ENCODE data around the gene MYRIP. TPM values are rescaled to one million over a fixed set of nuclear protein-coding genes. Genes with fewer than 3 reads are reported as not detected.

MYRIP gene
- total and polyA plus RNA-seq, 12 donors = 0.24 to 4.8 (median 1.4) TPM

DNA sequence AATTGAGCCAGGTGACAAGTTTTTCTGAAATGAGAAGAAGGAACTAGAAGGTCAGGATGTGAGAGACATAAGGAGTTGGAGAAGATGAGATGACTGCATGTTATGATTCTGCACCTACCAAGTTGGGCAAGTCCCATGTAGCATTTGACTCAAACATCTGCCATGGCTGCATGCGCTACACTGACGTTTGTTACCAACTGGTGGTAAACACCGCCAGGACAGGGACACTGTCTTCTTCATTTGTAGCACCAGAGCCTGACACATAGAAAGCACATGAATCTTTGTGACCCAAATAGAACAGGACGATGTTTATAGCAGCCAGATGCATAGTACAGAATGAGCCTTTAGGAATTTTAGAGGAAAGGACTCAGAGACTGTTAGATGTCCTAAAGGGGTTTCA is 236.7 kb downstream of the MYRIP start:
- Histone ChIP-seq H3K27ac (no peak overlapping the region), H3K4me1 (replicated peaks in 1 of 2) (no peaks in the 10 kb centered on the region), H3K27me3 (no peaks in the 10 kb centered on the region), H3K4me3 (no peak overlapping the region), H3K36me3 (replicated peaks in 1 of 2) (no peaks in the 10 kb centered on the region), H3K9me3 (replicated peaks in 1 of 3) (no peaks in the 10 kb centered on the region)
- intact Hi-C loops (cut with DNase I) = no loop called here
- no peak for DNase-seq
- WGBS, 4 donors = 87 to 94% (median 92%) methylated on average over 4 of the region's 4 CpGs
- TF ChIP-seq, protein P1, sequence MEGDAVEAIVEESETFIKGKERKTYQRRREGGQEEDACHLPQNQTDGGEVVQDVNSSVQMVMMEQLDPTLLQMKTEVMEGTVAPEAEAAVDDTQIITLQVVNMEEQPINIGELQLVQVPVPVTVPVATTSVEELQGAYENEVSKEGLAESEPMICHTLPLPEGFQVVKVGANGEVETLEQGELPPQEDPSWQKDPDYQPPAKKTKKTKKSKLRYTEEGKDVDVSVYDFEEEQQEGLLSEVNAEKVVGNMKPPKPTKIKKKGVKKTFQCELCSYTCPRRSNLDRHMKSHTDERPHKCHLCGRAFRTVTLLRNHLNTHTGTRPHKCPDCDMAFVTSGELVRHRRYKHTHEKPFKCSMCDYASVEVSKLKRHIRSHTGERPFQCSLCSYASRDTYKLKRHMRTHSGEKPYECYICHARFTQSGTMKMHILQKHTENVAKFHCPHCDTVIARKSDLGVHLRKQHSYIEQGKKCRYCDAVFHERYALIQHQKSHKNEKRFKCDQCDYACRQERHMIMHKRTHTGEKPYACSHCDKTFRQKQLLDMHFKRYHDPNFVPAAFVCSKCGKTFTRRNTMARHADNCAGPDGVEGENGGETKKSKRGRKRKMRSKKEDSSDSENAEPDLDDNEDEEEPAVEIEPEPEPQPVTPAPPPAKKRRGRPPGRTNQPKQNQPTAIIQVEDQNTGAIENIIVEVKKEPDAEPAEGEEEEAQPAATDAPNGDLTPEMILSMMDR (IDR thresholded peaks at IDR 0.05) = no peak
- TF ChIP-seq POLR2A (IDR thresholded peaks at IDR 0.05) = no peak

DNA sequence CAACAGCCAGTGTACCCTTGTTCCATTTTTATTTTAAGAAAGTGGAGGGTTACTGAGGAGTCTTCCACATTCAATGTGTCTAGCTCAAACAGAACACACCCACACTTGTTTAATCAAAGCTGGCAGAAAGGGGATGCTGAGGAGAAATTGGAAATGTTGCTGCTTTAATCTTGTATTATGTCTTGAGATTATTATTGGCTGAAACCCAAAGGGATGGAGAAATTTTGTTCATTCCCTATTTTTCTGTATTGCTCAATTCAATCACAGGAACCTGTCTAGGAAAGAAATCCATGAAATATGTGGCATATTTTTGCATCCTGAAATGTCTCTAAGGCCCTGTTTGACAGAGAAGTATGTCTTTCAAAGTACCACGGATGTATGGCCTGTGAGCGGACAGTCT is 238.0 kb downstream of the MYRIP start:
- Histone ChIP-seq H3K4me1 (replicated peaks in 1 of 2) (no peaks in the 10 kb centered on the region), H3K9me3 (replicated peaks in 1 of 3) (no peaks in the 10 kb centered on the region), H3K4me3 (no peak overlapping the region), H3K27ac (no peak overlapping the region), H3K27me3 (no peaks in the 10 kb centered on the region), H3K36me3 (replicated peaks in 1 of 2) (no peaks in the 10 kb centered on the region)
- 85 to 92% (median 87%) methylated on average over 2 of the region's 2 CpGs for WGBS, 4 donors
- DNase-seq = no peak
- intact Hi-C loops (cut with DNase I) = no loop called here
- no peak for TF ChIP-seq POLR2A (IDR thresholded peaks at IDR 0.05)
- TF ChIP-seq, protein P1 (IDR thresholded peaks at IDR 0.05) = no peak

DNA sequence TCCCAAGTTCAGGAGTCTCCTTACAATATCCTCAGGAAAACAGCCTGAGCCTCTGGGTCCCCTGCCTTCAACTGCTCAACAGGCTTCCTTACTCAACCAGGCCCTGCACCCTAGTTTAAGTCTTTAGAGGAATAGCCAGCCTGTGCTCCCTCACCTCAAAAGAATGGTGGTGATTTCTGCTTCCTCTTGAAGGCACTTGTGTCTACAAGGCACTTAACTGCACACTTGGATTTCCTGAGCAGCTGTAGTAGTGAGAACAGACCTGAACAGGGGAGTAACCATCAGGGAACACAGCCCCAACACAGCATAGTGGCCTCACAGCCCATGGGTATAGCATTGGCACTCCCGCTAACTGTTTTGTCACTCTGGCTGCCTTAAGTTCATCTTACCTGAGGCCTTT is 244.3 kb downstream of the MYRIP start:
- Histone ChIP-seq H3K27me3 (no peaks in the 10 kb centered on the region), H3K4me3 (no peak overlapping the region), H3K9me3 (replicated peaks in 1 of 3) (no peaks in the 10 kb centered on the region), H3K4me1 (replicated peaks in 1 of 2) (no peaks in the 10 kb centered on the region), H3K36me3 (replicated peaks in 1 of 2) (no peaks in the 10 kb centered on the region), H3K27ac (no peak overlapping the region)
- TF ChIP-seq, protein P1 (IDR thresholded peaks at IDR 0.05) = no peak
- no peak for TF ChIP-seq POLR2A (IDR thresholded peaks at IDR 0.05)
- WGBS, 4 donors = 90 to 100% (median 93%) methylated on average over 1 of the region's 1 CpG
- no peak for DNase-seq
- intact Hi-C loops (cut with DNase I) = no loop called here

DNA sequence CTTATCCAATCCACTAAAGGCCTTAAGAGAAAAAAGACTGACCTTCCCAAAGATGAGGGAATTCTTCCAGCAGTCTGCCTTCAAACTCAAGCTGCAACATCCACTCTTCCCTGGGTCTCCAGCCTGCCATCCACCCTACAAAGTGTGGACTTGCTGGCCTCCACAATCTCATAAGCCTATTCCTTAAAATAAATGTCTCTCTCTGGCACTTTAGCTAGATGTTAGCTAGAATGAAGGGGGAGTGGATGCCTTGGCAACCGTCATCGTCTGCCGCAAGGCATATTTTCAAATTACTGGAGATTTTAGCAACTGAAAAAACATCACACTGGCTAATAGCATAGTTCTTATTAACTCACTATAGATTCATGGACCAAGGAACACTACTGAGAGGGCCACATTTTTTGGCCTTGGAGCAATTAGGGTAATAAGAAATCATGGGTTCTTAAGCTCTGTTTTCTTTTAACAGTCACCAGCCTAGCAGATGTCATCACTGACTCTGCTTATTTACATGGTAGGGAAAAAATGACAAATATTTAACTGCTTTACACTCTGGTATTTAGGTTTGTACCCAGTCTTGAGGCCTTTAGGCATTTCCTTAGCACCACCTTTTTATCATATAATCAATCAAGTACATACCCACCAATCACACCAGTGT is 245.3 kb downstream of the MYRIP start:
- TF ChIP-seq, protein P1 (IDR thresholded peaks at IDR 0.05) = no peak
- no peak for TF ChIP-seq POLR2A (IDR thresholded peaks at IDR 0.05)
- Histone ChIP-seq H3K9me3 (replicated peaks in 1 of 3) (no peaks in the 10 kb centered on the region), H3K4me3 (no peak overlapping the region), H3K4me1 (replicated peaks in 1 of 2) (no peaks in the 10 kb centered on the region), H3K36me3 (replicated peaks in 1 of 2) (no peaks in the 10 kb centered on the region), H3K27ac (no peak overlapping the region), H3K27me3 (no peaks in the 10 kb centered on the region)
- intact Hi-C loops (cut with DNase I) = no loop called here
- no peak for DNase-seq
- WGBS, 4 donors = 75 to 92% (median 85%) methylated on average over 3 of the region's 3 CpGs

Data from adrenal gland (tissue), 12 donors.